Astrocyte (in vitro differentiated cells and primary cell): ENCODE measurements around the gene OTUD7B. TPM values are rescaled to one million over a fixed set of nuclear protein-coding genes. Genes with fewer than 3 reads are reported as not detected.

Source experiments
- DNase-seq: peaks from one replicate; pipeline ENCODE4 v3.0.0-alpha.2; 2010; ENCODE audit warnings: low read depth
- FAIRE-seq: peaks from 2 replicates; lab custom pipeline; 2011; peaks lifted over from hg19 to GRCh38; lab: Jason Lieb, UNC
- H2AFZ ChIP-seq: 2 replicates; pipeline ENCODE4 v1.6.0; 2012; ENCODE audit warnings: low read depth, low read length, inconsistent platforms
- H3K27ac ChIP-seq: 2 replicates; pipeline ENCODE4 v1.5.1; 2011; ENCODE audit warnings: low read depth, low read length, inconsistent platforms
- H3K27me3 ChIP-seq: 2 replicates; pipeline ENCODE4 v1.6.0; 2011; ENCODE audit warnings: low read length, inconsistent platforms; ENCODE audit not compliant: insufficient read depth
- H3K36me3 ChIP-seq: 2 replicates; pipeline ENCODE4 v1.5.1; 2011; ENCODE audit warnings: low read length, inconsistent platforms; ENCODE audit not compliant: insufficient read depth
- H3K4me1 ChIP-seq: 2 replicates; pipeline ENCODE4 v1.5.1; 2011; ENCODE audit warnings: low read length, inconsistent platforms; ENCODE audit not compliant: insufficient read depth
- H3K4me2 ChIP-seq: 2 replicates; pipeline ENCODE4 v1.6.0; 2012; ENCODE audit warnings: low read length, inconsistent platforms
- H3K4me3 ChIP-seq: 2 replicates; pipeline ENCODE4 v1.5.1; 2011; ENCODE audit warnings: low read depth, mild to moderate bottlenecking, low read length, inconsistent platforms; ENCODE audit not compliant: insufficient read depth
- H3K79me2 ChIP-seq: 2 replicates; pipeline ENCODE4 v1.6.0; 2012; ENCODE audit warnings: mild to moderate bottlenecking, low read length, inconsistent platforms; ENCODE audit not compliant: insufficient read depth
- H3K9ac ChIP-seq: 2 replicates; pipeline ENCODE4 v1.6.0; 2012; ENCODE audit warnings: mild to moderate bottlenecking, low read length, inconsistent platforms
- H3K9me3 ChIP-seq: 2 replicates; pipeline ENCODE4 v1.5.1; 2012; ENCODE audit warnings: low read depth, mild to moderate bottlenecking, low read length, inconsistent platforms; ENCODE audit not compliant: insufficient read depth
- H4K20me1 ChIP-seq: 2 replicates; pipeline ENCODE4 v1.6.0; 2012; ENCODE audit warnings: low read length, inconsistent platforms; ENCODE audit not compliant: insufficient read depth
- H3K27ac Mint-ChIP-seq: one replicate; pipeline ENCODE4 v1.8.0; 2021; ENCODE audit warnings: mild to moderate bottlenecking, mixed read lengths; ENCODE audit not compliant: unreplicated experiment
- H3K27me3 Mint-ChIP-seq: one replicate; pipeline ENCODE4 v1.8.0; 2021; ENCODE audit warnings: low read depth, mixed read lengths; ENCODE audit not compliant: unreplicated experiment
- H3K36me3 Mint-ChIP-seq: one replicate; pipeline ENCODE4 v1.8.0; 2021; ENCODE audit warnings: low read depth, mixed read lengths; ENCODE audit not compliant: unreplicated experiment
- H3K4me1 Mint-ChIP-seq: one replicate; pipeline ENCODE4 v1.8.0; 2021; ENCODE audit warnings: low read depth, mixed read lengths; ENCODE audit not compliant: unreplicated experiment
- H3K4me3 Mint-ChIP-seq: one replicate; pipeline ENCODE4 v1.8.0; 2021; ENCODE audit warnings: mild to moderate bottlenecking, moderate library complexity, mixed read lengths; ENCODE audit not compliant: unreplicated experiment
- H3K9me3 Mint-ChIP-seq: one replicate; pipeline ENCODE4 v1.8.0; 2021; ENCODE audit warnings: mild to moderate bottlenecking, mixed read lengths; ENCODE audit not compliant: unreplicated experiment
- CTCF ChIP-seq: IDR thresholded peaks from 2 replicates; pipeline ENCODE4 v1.5.1; 2011; ENCODE audit warnings: low read depth, mild to moderate bottlenecking, inconsistent platforms, low read length, moderate library complexity; ENCODE audit not compliant: insufficient read depth
- EZH2 ChIP-seq: IDR thresholded peaks from 2 replicates; pipeline ENCODE4 v1.6.1; 2012; ENCODE audit warnings: mild to moderate bottlenecking, low read length, inconsistent platforms; ENCODE audit not compliant: insufficient read depth
- total RNA-seq: library from RNA; stranded (reverse); gene quantifications from 2 replicates; pipeline ENCODE4 v1.2.1, GENCODE V29; 2021

Gene OTUD7B
- total RNA-seq, 1 donor from 2014 or later, result 33.1 TPM

DNA sequence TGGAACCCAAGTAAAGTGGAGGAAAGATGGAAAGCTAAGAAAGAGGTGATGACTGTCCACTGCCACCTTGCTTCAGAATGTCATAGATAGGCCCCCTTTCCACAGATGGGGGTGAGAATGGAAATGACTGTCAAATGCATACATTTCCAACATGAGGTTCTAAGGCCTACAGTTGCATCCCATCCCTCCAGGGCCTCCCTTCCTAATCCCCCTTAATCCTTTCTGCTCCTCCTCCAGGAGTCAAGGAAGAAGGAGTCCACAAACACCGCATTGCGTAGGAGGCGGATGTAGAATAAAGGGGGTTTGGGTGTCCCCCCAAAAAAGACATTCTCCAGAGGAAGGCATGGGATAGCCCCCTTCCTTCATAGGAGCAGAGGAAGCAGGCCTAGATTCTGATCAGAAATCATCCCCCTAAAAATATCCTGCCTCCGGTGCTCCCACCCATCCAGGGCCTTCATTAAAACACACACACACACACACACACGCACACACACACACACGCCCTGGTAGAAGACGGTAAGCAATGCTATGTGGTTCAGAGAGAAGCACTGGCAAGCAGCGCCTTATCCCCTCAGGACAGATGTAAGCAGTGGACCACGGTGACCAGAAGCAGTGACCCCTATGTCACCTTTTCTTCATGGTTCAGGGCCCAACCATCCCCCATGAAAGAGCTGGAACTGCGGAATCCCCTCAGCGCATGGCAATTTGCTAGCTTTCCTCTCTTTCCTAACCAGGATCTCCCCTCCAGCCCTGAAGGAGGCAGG is 94.9 kb downstream of the OTUD7B start:
- no peak for FAIRE-seq
- Histone ChIP-seq H3K27me3 (no peaks in the 10 kb centered on the region), H3K36me3 (no peaks in the 10 kb centered on the region), H4K20me1 (no peaks in the 10 kb centered on the region), H3K27ac (no peak overlapping the region), H3K9ac (no peak overlapping the region), H2AFZ (no peak overlapping the region), H3K4me3 (no peak overlapping the region), H3K9me3 (no peaks in the 10 kb centered on the region), H3K4me2 (peak overlapping the region; percentile 95), H3K4me1 (peaks cover 8% of the 10 kb centered on the region), H3K79me2 (peaks cover 4% of the 10 kb centered on the region)
- TF ChIP-seq CTCF (no peak), EZH2 (no peak)
- DNase-seq, result no peak
- Mint-ChIP-seq H3K9me3 (no peaks in the 10 kb centered on the region), H3K4me3 (peak overlapping the region; percentile 64), H3K36me3 (peaks cover 13% of the 10 kb centered on the region), H3K27me3 (peaks cover 2% of the 10 kb centered on the region), H3K27ac (no peak overlapping the region), H3K4me1 (peaks cover 5% of the 10 kb centered on the region)

- FAIRE-seq (no peak), DNase-seq (no peak)
- Mint-ChIP-seq H3K4me1 (peaks cover 5% of the 10 kb centered on the region), H3K4me3 (no peak overlapping the region), H3K36me3 (peaks cover 13% of the 10 kb centered on the region), H3K9me3 (no peaks in the 10 kb centered on the region), H3K27ac (no peak overlapping the region), H3K27me3 (peaks cover 2% of the 10 kb centered on the region)
- Histone ChIP-seq H4K20me1 (no peaks in the 10 kb centered on the region), H3K9me3 (no peaks in the 10 kb centered on the region), H3K79me2 (peaks cover 4% of the 10 kb centered on the region), H3K27ac (no peak overlapping the region), H3K4me3 (no peak overlapping the region), H3K36me3 (no peaks in the 10 kb centered on the region), H3K4me1 (peaks cover 8% of the 10 kb centered on the region), H3K27me3 (no peaks in the 10 kb centered on the region), H2AFZ (no peak overlapping the region), H3K4me2 (no peak overlapping the region), H3K9ac (no peak overlapping the region)
- TF ChIP-seq EZH2, result no peak
- TF ChIP-seq CTCF, result no peak
Measured at GRCh38 chr1:149914545-149914944, 96.0 kb downstream of the OTUD7B start.

DNA sequence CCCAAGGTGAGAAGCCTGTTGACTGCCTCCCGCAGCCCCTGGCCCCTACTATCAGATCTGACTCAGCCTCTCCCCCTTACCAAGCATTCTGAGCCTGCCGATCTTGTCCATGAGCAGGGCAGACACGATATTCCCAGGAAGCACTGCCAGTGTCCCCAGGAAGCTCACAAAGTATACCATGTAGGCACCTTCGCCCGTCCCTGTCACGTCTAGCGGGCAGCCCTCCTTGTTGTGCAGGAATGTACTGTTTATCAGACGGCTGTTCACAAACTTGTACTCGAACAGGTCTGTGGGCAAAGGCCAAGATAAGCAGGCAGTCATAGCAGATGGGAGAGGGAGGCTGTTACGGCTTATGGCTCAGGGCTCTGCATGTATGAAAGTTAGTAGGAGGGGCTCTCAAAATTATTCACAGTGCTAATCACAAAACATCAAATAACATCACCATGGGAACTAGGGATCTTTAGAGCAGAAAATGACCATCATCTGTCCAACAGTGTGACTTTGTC is 103.9 kb downstream of the OTUD7B start:
- Mint-ChIP-seq H3K9me3 (no peaks in the 10 kb centered on the region), H3K27ac (no peak overlapping the region), H3K4me1 (no peaks in the 10 kb centered on the region), H3K4me3 (no peak overlapping the region), H3K36me3 (peaks cover 17% of the 10 kb centered on the region), H3K27me3 (no peaks in the 10 kb centered on the region)
- Histone ChIP-seq H3K4me2 (no peak overlapping the region), H3K27ac (no peak overlapping the region), H3K9me3 (no peaks in the 10 kb centered on the region), H3K4me3 (no peak overlapping the region), H3K9ac (no peak overlapping the region), H3K79me2 (no peaks in the 10 kb centered on the region), H3K27me3 (no peaks in the 10 kb centered on the region), H3K36me3 (peaks cover 6% of the 10 kb centered on the region), H3K4me1 (no peaks in the 10 kb centered on the region), H4K20me1 (no peaks in the 10 kb centered on the region), H2AFZ (no peak overlapping the region)
- TF ChIP-seq EZH2 (no peak), CTCF (no peak)
- no peak for DNase-seq
- FAIRE-seq, result no peak
